Vagina (tissue), 2 donors: ENCODE measurements around the gene MS4A7. TPM values are rescaled to one million over a fixed set of nuclear protein-coding genes. Genes with fewer than 3 reads are reported as not detected.

Experiments used
- DNase-seq, 2 donors: peaks; one replicate each; pipeline ENCODE4 v3.0.0-alpha.2; 2017; ENCODE audit errors: extremely low spot score in 2 of 2
- H3K27ac ChIP-seq: fragments of 200-600 bp; sonication (generic); one replicate; pipeline ENCODE4 v1.5.1; 2019
- H3K27me3 ChIP-seq: fragments of 200-600 bp; sonication (generic); one replicate; pipeline ENCODE4 v1.5.1; 2019
- H3K36me3 ChIP-seq, 2 donors: fragments of 200-600 bp; sonication (generic); one replicate each; pipeline ENCODE4 v1.5.1; 2017 to 2019
- H3K4me1 ChIP-seq: fragments of 200-600 bp; sonication (generic); one replicate; pipeline ENCODE4 v1.5.1; 2019
- H3K4me3 ChIP-seq, 2 donors: fragments of 200-600 bp; sonication (generic); 1 replicate in 1 of 2; 2 replicates in 1 of 2; pipeline ENCODE4 v1.5.1; 2016 to 2019
- H3K9me3 ChIP-seq: fragments of 200-600 bp; sonication (generic); one replicate; pipeline ENCODE4 v1.5.1; 2019
- CTCF ChIP-seq, 3 experiments: fragments of 450-650 bp in 2 of 3; fragments of 200-600 bp in 1 of 3; sonication (generic) in 1 of 3; IDR thresholded peaks; one replicate each; pipeline ENCODE4 v1.5.1; 2017 to 2019; ENCODE audit warnings: antibody characterized with exemption in 3 of 3, mild to moderate bottlenecking in 2 of 3, moderate library complexity in 2 of 3
- POLR2A ChIP-seq, 2 donors: fragments of 450-650 bp; IDR thresholded peaks; one replicate each; pipeline ENCODE4 v1.6.1; 2017; ENCODE audit warnings: antibody characterized with exemption in 2 of 2, mild to moderate bottlenecking in 2 of 2, moderate library complexity in 2 of 2
- POLR2AphosphoS5 ChIP-seq, 2 donors: sonication (generic); formaldehyde crosslinking; IDR thresholded peaks; one replicate each; pipeline ENCODE4 v1.9.0; 2017; ENCODE audit warnings: antibody characterized with exemption in 2 of 2, mild to moderate bottlenecking in 2 of 2, low read depth in 1 of 2; ENCODE audit not compliant: insufficient read depth in 1 of 2
- intact Hi-C: fragments of 100-400 bp; cut with DNase I; formaldehyde crosslinking; loops from one replicate; pipeline ENCODE4 v1.15.1; 2023
- total RNA-seq: library from RNA; depleted of rRNA; stranded (reverse); fragments of >200 nt; gene quantifications from one replicate; pipeline ENCODE4 v1.2.3, GENCODE V29; 2016

MS4A7 gene
- total RNA-seq, 1 donor from 2014 or later = 23.3 TPM

DNA sequence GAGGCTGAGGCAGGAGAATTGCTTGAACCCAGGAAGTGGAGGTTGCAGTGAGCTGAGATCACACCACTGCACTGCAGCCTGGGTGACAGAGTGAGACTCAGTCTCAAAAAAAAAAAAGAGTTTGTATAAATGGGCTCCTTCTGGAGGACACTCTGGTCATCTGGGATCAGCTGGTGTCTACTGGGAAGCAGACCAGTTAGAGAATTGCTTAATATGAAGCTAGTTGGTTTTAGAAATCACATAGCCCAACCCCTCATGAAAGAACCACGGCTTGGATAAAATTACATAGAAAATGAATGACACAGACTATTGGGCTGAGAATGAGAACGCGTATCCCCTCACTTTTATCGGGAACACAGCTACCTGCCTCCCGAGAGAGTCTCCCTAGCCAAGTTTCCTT is 14.7 kb downstream of the MS4A7 start:
- no peak for DNase-seq
- TF ChIP-seq POLR2AphosphoS5 (IDR thresholded peaks at IDR 0.05; ENCODE audit: insufficient read depth in 1 of 2, low read depth in 1 of 2) (no peak), CTCF (IDR thresholded peaks at IDR 0.05) (no peak)
- Histone ChIP-seq H3K36me3 (no peaks in the 10 kb centered on the region), H3K4me1 (no peaks in the 10 kb centered on the region), H3K27ac (no peak overlapping the region), H3K9me3 (no peaks in the 10 kb centered on the region), H3K4me3 (no peak overlapping the region), H3K27me3 (no peaks in the 10 kb centered on the region)
- intact Hi-C loops = no loop called here

- H3K27me3 ChIP-seq = no peaks in the 10 kb centered on the region
- no peak overlapping the region for H3K27ac ChIP-seq
- no peaks in the 10 kb centered on the region for H3K4me1 ChIP-seq
- TF ChIP-seq POLR2A (IDR thresholded peaks at IDR 0.05) (no peak), CTCF (IDR thresholded peaks at IDR 0.05) (no peak), POLR2AphosphoS5 (IDR thresholded peaks at IDR 0.05; ENCODE audit: insufficient read depth in 1 of 2, low read depth in 1 of 2) (no peak)
- intact Hi-C loops = no loop called here
- no peaks in the 10 kb centered on the region for H3K9me3 ChIP-seq
- no peaks in the 10 kb centered on the region for H3K36me3 ChIP-seq
- DNase-seq = no peak
- H3K4me3 ChIP-seq = no peak overlapping the region
Observed at GRCh38 chr11:60394666-60395380, 16.5 kb downstream of the MS4A7 start.

DNA sequence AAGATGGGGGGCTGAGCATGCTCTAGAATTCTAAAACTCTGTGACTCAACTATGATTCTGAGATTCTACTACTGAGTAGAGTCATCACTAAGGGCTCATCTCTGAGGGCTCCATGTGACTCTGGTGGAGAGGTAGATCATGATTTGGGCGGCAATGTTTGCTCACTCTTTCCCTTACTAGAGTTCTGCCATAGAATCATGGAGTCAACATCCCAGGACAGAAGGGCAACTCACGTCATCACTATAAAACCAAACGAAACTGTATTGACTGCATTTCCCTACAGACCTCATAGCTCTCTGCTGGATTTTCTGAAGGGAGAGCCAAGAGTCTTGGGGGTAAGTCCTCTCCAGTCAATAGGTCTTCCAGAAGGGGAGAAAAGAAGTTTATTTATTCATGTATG is 18.1 kb downstream of the MS4A7 start, which contains the start of gene MS4A14:
MS4A14 (plus strand) TSS at position 78 of the 400 bp plus-strand sequence; CDS start at position 198, 120 bp downstream.
- TF ChIP-seq POLR2AphosphoS5 (IDR thresholded peaks at IDR 0.05; ENCODE audit: insufficient read depth in 1 of 2, low read depth in 1 of 2) (no peak), POLR2A (IDR thresholded peaks at IDR 0.05) (no peak)
- DNase-seq = no peak
- no peaks in the 10 kb centered on the region for H3K4me1 ChIP-seq
- H3K36me3 ChIP-seq = no peaks in the 10 kb centered on the region
- intact Hi-C loops = no loop called here
- no peaks in the 10 kb centered on the region for H3K27me3 ChIP-seq
- no peaks in the 10 kb centered on the region for H3K9me3 ChIP-seq
- H3K4me3 ChIP-seq = no peak within 1 kb of the TSS
- no peak within 1 kb of the TSS for H3K27ac ChIP-seq

- Histone ChIP-seq H3K36me3 (no peaks in the 10 kb centered on the region), H3K27me3 (no peaks in the 10 kb centered on the region), H3K4me1 (no peaks in the 10 kb centered on the region), H3K9me3 (no peaks in the 10 kb centered on the region), H3K4me3 (no peak overlapping the region), H3K27ac (no peak overlapping the region)
- no peak for DNase-seq
- intact Hi-C loops = no loop called here
- TF ChIP-seq CTCF (IDR thresholded peaks at IDR 0.05) (no peak), POLR2A (IDR thresholded peaks at IDR 0.05) (no peak), POLR2AphosphoS5 (IDR thresholded peaks at IDR 0.05; ENCODE audit: insufficient read depth in 1 of 2, low read depth in 1 of 2) (no peak)
Observed at GRCh38 chr11:60396799-60397198, 18.5 kb downstream of the MS4A7 start.

GRCh38 chr11:60420015-60420414 is 41.7 kb downstream of the MS4A7 start:
- H3K4me1 ChIP-seq = no peaks in the 10 kb centered on the region
- H3K4me3 ChIP-seq = no peak overlapping the region
- no peaks in the 10 kb centered on the region for H3K27me3 ChIP-seq
- H3K27ac ChIP-seq = no peak overlapping the region
- TF ChIP-seq POLR2AphosphoS5 (IDR thresholded peaks at IDR 0.05; ENCODE audit: insufficient read depth in 1 of 2, low read depth in 1 of 2) (no peak), POLR2A (IDR thresholded peaks at IDR 0.05) (no peak), CTCF (IDR thresholded peaks at IDR 0.05) (no peak)
- no peaks in the 10 kb centered on the region for H3K9me3 ChIP-seq
- no peak for DNase-seq
- H3K36me3 ChIP-seq = no peaks in the 10 kb centered on the region
- intact Hi-C loops = no loop called here
